ENCODE data around the gene COMMD8. TPM values are rescaled to one million over a fixed set of nuclear protein-coding genes. Genes with fewer than 3 reads are reported as not detected.

The COMMD8 gene
- total RNA-seq, 1 experiment from 2014 or later: 19.9 TPM

- no peak for TF ChIP-seq CTCF (IDR thresholded peaks at IDR 0.05 in 2 of 3, conservative IDR thresholded peaks at IDR 0.05 in 1 of 3; ENCODE audit: borderline replicate concordance in 1 of 3, insufficient read depth in 1 of 3, low read depth in 2 of 3, low read length in 2 of 3)
- no peak for TF ChIP-seq SIN3A (IDR thresholded peaks at IDR 0.05; ENCODE audit: low read depth)
- no peak for TF ChIP-seq POLR2AphosphoS5 (IDR thresholded peaks at IDR 0.05; ENCODE audit: low read depth, low read length)
Measured at GRCh38 chr4:47432749-47433148, 30.8 kb downstream of the COMMD8 start (continued).

- Histone ChIP-seq H3K4me1 (ENCODE audit: control insufficient read depth in 1 of 2, insufficient read depth in 2 of 2, low read length in 2 of 2) (no peaks in the 10 kb centered on the region), H2AFZ (ENCODE audit: low read depth, low read length, poor library complexity, severe bottlenecking) (no peak overlapping the region), H3K27ac (ENCODE audit: low read depth, low read length) (no peak overlapping the region), H3K79me2 (ENCODE audit: insufficient read depth, low read length) (no peaks in the 10 kb centered on the region), H3K4me2 (ENCODE audit: low read length) (no peak overlapping the region), H3K4me3 (replicated peaks in 1 of 2; ENCODE audit: low read depth in 1 of 2, low read length in 2 of 2) (no peak overlapping the region), H4K20me1 (ENCODE audit: insufficient read depth) (no peaks in the 10 kb centered on the region), H3K9ac (ENCODE audit: low read length) (no peak overlapping the region), H3K9me2 (ENCODE audit: insufficient read depth) (no peaks in the 10 kb centered on the region), H3K9me3 (ENCODE audit: control insufficient read depth in 1 of 2, insufficient read depth in 1 of 2, low read depth in 1 of 2, low read length in 2 of 2) (no peaks in the 10 kb centered on the region), H3K27me3 (ENCODE audit: insufficient read depth, low read length) (no peaks in the 10 kb centered on the region), H3K36me3 (ENCODE audit: control insufficient read depth in 1 of 2, insufficient read depth in 2 of 2, low read length in 2 of 2) (no peaks in the 10 kb centered on the region)
- no peak for ATAC-seq
- intact Hi-C loops (cut with micrococcal nuclease): no loop called here
- no TSS peak for BruUV-seq (replicated peaks)
- TF ChIP-seq SIN3A (IDR thresholded peaks at IDR 0.05; ENCODE audit: low read depth) (no peak), CTCF (IDR thresholded peaks at IDR 0.05 in 2 of 3, conservative IDR thresholded peaks at IDR 0.05 in 1 of 3; ENCODE audit: borderline replicate concordance in 1 of 3, insufficient read depth in 1 of 3, low read depth in 2 of 3, low read length in 2 of 3) (no peak), EGR1 (IDR thresholded peaks at IDR 0.05; ENCODE audit: low read depth) (no peak), POLR2AphosphoS5 (IDR thresholded peaks at IDR 0.05; ENCODE audit: low read depth, low read length) (no peak), ZFX (IDR thresholded peaks at IDR 0.05) (no peak), ZBTB33 (IDR thresholded peaks at IDR 0.05; ENCODE audit: extremely low read depth, insufficient replicate concordance, low read length) (no peak), JUND (IDR thresholded peaks at IDR 0.05) (no peak), ZNF274 (IDR thresholded peaks at IDR 0.05; ENCODE audit: low read depth, low read length) (no peak), ELF1 (IDR thresholded peaks at IDR 0.05; ENCODE audit: borderline replicate concordance, low read depth) (no peak), EZH2 (IDR thresholded peaks at IDR 0.05) (no peak), YY1 (IDR thresholded peaks at IDR 0.05; ENCODE audit: extremely low read depth, insufficient replicate concordance, low read depth, low read length) (no peak), SRF (IDR thresholded peaks at IDR 0.05; ENCODE audit: low read depth) (no peak), FOSL1 (IDR thresholded peaks at IDR 0.05; ENCODE audit: low read depth) (no peak)
- RAD21 ChIA-PET (ENCODE audit: low non-redundant PET in 1 of 2, low total read pairs in 2 of 2, uncharacterized antibody in 2 of 2, unreplicated experiment in 2 of 2): no interaction called here
- CTCF ChIA-PET: no interaction called here
- POLR2A ChIA-PET: no interaction called here
- no peak for DNase-seq (ENCODE audit: low read depth, low spot score)
Measured at GRCh38 chr4:47427935-47428334, 35.6 kb downstream of the COMMD8 start.

Measured in HCT116 (cell line).